Measurements from ENCODE around the gene IPO13.

The IPO13 gene

DNA sequence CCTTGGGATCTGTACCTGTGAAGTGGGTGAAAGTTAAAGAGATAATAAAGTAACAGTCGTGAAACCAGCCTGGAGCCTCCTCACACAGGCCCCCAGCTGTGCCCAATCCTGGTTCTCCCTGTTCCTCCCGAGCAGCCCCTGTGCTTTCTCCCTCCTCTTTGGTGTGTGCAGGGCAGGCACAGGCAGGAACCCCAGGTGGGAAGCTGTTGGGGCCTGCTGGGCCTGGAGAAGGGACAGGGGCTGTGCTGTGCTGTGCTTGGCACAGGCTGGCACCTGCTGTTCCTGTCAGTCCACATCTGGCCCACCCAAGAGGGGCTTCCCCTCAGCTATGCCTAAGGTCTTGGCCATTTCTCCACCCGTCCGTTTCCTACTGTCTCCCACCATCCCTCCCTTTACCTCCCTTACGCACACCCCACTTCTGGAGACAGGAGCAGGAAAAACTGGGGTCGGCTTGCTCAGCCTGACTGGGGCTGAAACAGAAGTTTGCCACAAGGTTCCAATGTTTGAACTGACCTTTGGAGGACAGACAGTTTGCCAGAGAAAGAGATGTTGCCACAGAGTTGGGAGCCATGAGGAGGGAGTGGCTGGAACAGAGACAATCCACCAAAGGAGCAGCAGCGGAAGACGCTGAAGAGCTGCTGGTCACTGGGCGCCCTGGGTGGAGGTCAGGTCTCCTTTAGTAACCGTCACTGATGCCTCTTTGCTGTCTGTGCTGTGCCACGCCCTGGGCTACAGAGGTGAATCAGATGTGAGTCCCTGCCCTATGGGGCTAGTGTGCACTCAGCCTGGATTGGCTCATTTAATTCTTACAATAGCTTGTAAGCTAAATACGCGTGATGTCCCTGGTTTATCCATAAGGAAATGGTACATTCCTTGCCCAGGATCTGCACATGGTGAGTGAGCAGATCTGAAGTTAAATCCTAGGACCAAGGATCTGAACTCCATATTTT lies 31.9 kb upstream of the IPO13 start:
- Histone ChIP-seq H3K9me3 (replicated peaks; ENCODE audit: insufficient read depth, low read length) (no peaks in the 10 kb centered on the region), H3K4me3 (ENCODE audit: low read length) (no peak overlapping the region), H3K36me3 (replicated peaks; ENCODE audit: insufficient read depth, low read length) (no peaks in the 10 kb centered on the region), H2AFZ (ENCODE audit: low read length) (no peak overlapping the region), H3K79me2 (ENCODE audit: low read length) (no peaks in the 10 kb centered on the region), H4K20me1 (ENCODE audit: insufficient read depth, low read length) (no peaks in the 10 kb centered on the region), H3K4me2 (ENCODE audit: low read depth, low read length) (no peak overlapping the region), H3K9me2 (replicated peaks; ENCODE audit: insufficient read depth, low read length) (no peaks in the 10 kb centered on the region), H3K27ac (ENCODE audit: low read length) (no peak overlapping the region), H3K9ac (ENCODE audit: low read length) (no peak overlapping the region), H3K27me3 (replicated peaks; ENCODE audit: insufficient read depth, low read length) (no peaks in the 10 kb centered on the region), H3K4me1 (ENCODE audit: low read length) (no peaks in the 10 kb centered on the region), H3F3A (ENCODE audit: insufficient read depth, low read length) (no peaks in the 10 kb centered on the region)
- TF ChIP-seq, protein P1, sequence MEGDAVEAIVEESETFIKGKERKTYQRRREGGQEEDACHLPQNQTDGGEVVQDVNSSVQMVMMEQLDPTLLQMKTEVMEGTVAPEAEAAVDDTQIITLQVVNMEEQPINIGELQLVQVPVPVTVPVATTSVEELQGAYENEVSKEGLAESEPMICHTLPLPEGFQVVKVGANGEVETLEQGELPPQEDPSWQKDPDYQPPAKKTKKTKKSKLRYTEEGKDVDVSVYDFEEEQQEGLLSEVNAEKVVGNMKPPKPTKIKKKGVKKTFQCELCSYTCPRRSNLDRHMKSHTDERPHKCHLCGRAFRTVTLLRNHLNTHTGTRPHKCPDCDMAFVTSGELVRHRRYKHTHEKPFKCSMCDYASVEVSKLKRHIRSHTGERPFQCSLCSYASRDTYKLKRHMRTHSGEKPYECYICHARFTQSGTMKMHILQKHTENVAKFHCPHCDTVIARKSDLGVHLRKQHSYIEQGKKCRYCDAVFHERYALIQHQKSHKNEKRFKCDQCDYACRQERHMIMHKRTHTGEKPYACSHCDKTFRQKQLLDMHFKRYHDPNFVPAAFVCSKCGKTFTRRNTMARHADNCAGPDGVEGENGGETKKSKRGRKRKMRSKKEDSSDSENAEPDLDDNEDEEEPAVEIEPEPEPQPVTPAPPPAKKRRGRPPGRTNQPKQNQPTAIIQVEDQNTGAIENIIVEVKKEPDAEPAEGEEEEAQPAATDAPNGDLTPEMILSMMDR (IDR thresholded peaks at IDR 0.05; ENCODE audit: low read length) = no peak
- TF ChIP-seq EZH2phosphoT487 (IDR thresholded peaks at IDR 0.05; ENCODE audit: low read length) = no peak
- TF ChIP-seq EZH2 (optimal IDR thresholded peaks at IDR 0.05; ENCODE audit: low read depth, low read length) = no peak
- DNase-seq = no peak

DNA sequence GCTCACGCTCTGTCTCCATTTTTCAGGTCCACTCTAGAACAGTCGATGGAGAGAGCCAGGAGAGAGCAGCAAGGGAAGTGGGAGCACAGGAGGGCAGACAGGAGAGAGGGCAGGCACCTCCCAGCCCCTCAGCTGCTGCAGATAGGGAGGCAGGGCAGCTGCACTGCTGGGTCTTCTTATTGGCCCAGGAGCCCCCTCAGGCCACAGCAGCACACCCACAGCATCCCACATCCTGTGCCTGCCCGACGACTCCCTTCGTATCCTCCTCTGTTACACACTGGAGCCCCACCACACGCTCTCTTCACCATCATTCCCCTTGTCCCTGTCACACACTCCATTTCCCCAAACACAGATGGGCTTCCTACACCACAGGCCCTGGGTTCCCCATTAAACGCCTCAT lies 26.8 kb upstream of the IPO13 start:
- Histone ChIP-seq H3K4me2 (ENCODE audit: low read depth, low read length) (no peak overlapping the region), H3K36me3 (replicated peaks; ENCODE audit: insufficient read depth, low read length) (no peaks in the 10 kb centered on the region), H3K79me2 (ENCODE audit: low read length) (no peaks in the 10 kb centered on the region), H4K20me1 (ENCODE audit: insufficient read depth, low read length) (no peaks in the 10 kb centered on the region), H3K9me3 (replicated peaks; ENCODE audit: insufficient read depth, low read length) (no peaks in the 10 kb centered on the region), H3K4me3 (ENCODE audit: low read length) (no peak overlapping the region), H3K9ac (ENCODE audit: low read length) (no peak overlapping the region), H3K4me1 (ENCODE audit: low read length) (no peaks in the 10 kb centered on the region), H3K27me3 (replicated peaks; ENCODE audit: insufficient read depth, low read length) (no peaks in the 10 kb centered on the region), H3F3A (ENCODE audit: insufficient read depth, low read length) (no peaks in the 10 kb centered on the region), H2AFZ (ENCODE audit: low read length) (no peak overlapping the region), H3K27ac (ENCODE audit: low read length) (no peak overlapping the region), H3K9me2 (replicated peaks; ENCODE audit: insufficient read depth, low read length) (no peaks in the 10 kb centered on the region)
- DNase-seq = no peak
- TF ChIP-seq EZH2 (optimal IDR thresholded peaks at IDR 0.05; ENCODE audit: low read depth, low read length) = no peak
- TF ChIP-seq EZH2phosphoT487 (IDR thresholded peaks at IDR 0.05; ENCODE audit: low read length) = no peak
- TF ChIP-seq, protein P1 (IDR thresholded peaks at IDR 0.05; ENCODE audit: low read length) = no peak

DNA sequence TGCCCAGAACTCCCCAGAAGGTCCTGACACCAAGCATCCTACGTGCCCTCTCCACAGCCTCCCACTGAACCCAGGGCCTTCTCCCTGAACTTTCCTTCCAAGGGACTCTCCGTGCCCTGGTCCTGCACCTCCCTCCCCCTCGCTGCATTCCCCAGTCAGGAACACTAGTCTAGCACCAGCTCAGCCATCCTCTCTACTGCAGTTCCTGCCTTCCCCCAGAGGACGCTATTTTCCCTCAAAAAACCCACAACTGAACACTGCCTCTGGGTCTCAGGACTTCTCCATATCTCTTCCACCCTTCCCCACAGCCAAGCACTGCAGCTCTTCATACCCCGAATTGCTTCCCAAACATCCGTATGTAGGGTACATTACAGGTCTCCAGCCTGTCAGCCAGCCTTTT lies 25.7 kb upstream of the IPO13 start:
- no peak for DNase-seq
- no peak overlapping the region for H2AFZ ChIP-seq (ENCODE audit: low read length)
- no peak overlapping the region for H3K27ac ChIP-seq (ENCODE audit: low read length)
- no peaks in the 10 kb centered on the region for H3K79me2 ChIP-seq (ENCODE audit: low read length)
- no peaks in the 10 kb centered on the region for H3K36me3 ChIP-seq (replicated peaks; ENCODE audit: insufficient read depth, low read length)
- no peaks in the 10 kb centered on the region for H3F3A ChIP-seq (ENCODE audit: insufficient read depth, low read length)
- H3K9me2 ChIP-seq (replicated peaks; ENCODE audit: insufficient read depth, low read length) = no peaks in the 10 kb centered on the region
- no peak overlapping the region for H3K9ac ChIP-seq (ENCODE audit: low read length)
- H3K27me3 ChIP-seq (replicated peaks; ENCODE audit: insufficient read depth, low read length) = no peaks in the 10 kb centered on the region
- no peak overlapping the region for H3K4me2 ChIP-seq (ENCODE audit: low read depth, low read length)
- H3K4me3 ChIP-seq (ENCODE audit: low read length) = no peak overlapping the region
- TF ChIP-seq EZH2phosphoT487 (IDR thresholded peaks at IDR 0.05; ENCODE audit: low read length) (no peak), EZH2 (optimal IDR thresholded peaks at IDR 0.05; ENCODE audit: low read depth, low read length) (no peak)
- TF ChIP-seq, protein P1 (IDR thresholded peaks at IDR 0.05; ENCODE audit: low read length) = no peak
- no peaks in the 10 kb centered on the region for H4K20me1 ChIP-seq (ENCODE audit: insufficient read depth, low read length)
- no peaks in the 10 kb centered on the region for H3K9me3 ChIP-seq (replicated peaks; ENCODE audit: insufficient read depth, low read length)
- no peaks in the 10 kb centered on the region for H3K4me1 ChIP-seq (ENCODE audit: low read length)

Data from MM.1S (cell line).